SH-SY5Y (cell line): Measurements from ENCODE around the gene RANBP6.

Source experiments
- GATA2 ChIP-seq: IDR thresholded peaks from 2 replicates; pipeline ENCODE4 v1.6.1; 2011; ENCODE audit warnings: mild to moderate bottlenecking, low read depth, low read length
- GATA3 ChIP-seq: IDR thresholded peaks from 2 replicates; pipeline ENCODE4 v1.6.1; 2011; ENCODE audit warnings: low read depth, mild to moderate bottlenecking, low read length, moderate library complexity

DNA sequence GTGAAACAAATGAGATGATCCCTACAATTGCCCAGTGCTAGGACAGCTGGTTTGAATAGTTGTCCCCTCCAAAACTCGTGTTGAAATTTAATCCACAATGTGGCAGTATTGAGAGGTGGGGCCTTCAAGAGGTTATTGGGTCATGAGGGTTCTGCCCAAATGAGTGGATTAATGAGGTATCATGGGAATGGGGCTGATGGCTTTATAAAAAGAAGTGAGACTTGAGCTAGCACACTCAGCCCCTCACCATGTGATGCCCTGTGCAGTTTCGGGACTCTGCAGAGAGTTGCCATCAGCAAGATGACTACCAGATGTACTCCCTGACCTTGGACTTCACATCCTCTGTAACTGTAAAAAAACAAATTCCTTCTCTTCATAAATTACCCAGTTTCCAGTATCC, 33.1 kb downstream of the RANBP6 start:
- TF ChIP-seq GATA2, result no peak
- no peak for TF ChIP-seq GATA3
